K562 (cell line): ENCODE data around the gene MAN1B1. TPM values are rescaled to one million over a fixed set of nuclear protein-coding genes. Genes with fewer than 3 reads are reported as not detected.

ENCODE experiments used
- ATAC-seq: fragments of 200-7000 bp; cut with Tn5 transposase; 3 replicates; pipeline ENCODE4 v1.9.1; 2020; ENCODE audit warnings: moderate library complexity
- BruUV-seq: library from RNA; stranded (reverse); fragments of 400-500 nt; replicated peaks from 2 replicates; lab custom pipeline; 2021; lab: Mats Ljungman, UMichigan
- CTCF ChIA-PET: fragments of 300-600 bp; formaldehyde crosslinking; extraction: SDS; loops from one replicate; lab custom pipeline; 2021; ENCODE audit warnings: low intra/inter-chr PET ratio; lab: Yijun Ruan, JAX
- POLR2A ChIA-PET: fragments of 300-600, 350-650 bp; sonication (Branson Sonifier 250); formaldehyde crosslinking; extraction: SDS; loops from one replicate; lab custom pipeline; 2021; ENCODE audit warnings: antibody characterized with exemption, inconsistent platforms; lab: Yijun Ruan, JAX
- DNase-seq, 4 experiments: peaks; one replicate each; pipeline versions ENCODE4 v3.0.0 to v3.0.0-alpha.2; 2011 to 2018; ENCODE audit warnings: low spot score in 3 of 4, mixed read lengths in 3 of 4; ENCODE audit errors: extremely low read depth in 1 of 4
- FAIRE-seq: peaks from 2 replicates; lab custom pipeline; 2011; peaks lifted over from hg19 to GRCh38; lab: Jason Lieb, UNC
- H2AFZ ChIP-seq: 2 replicates; pipeline ENCODE4 v1.6.0; 2011; ENCODE audit warnings: low read depth, low read length, control low read depth, inconsistent platforms
- H3K27ac ChIP-seq: fragments of 200-600 bp; 3 replicates; pipeline ENCODE4 v1.8.0; 2011; ENCODE audit warnings: low read depth, mild to moderate bottlenecking, control low read depth, inconsistent platforms, low read length, moderate library complexity, mixed read lengths; ENCODE audit errors: extremely low read depth
- H3K27me3 ChIP-seq, 2 experiments: fragments of 300-600 bp in 1 of 2; 2 replicates in 1 of 2; 3 replicates in 1 of 2; pipeline versions ENCODE4 v1.6.0 to v1.8.0; 2011; ENCODE audit warnings: inconsistent platforms in 2 of 2, low read length in 2 of 2, mild to moderate bottlenecking in 1 of 2, mixed read lengths in 1 of 2, moderate library complexity in 1 of 2; ENCODE audit not compliant: control insufficient read depth in 2 of 2, insufficient read depth in 2 of 2
- H3K36me3 ChIP-seq: fragments of 300-600 bp; 3 replicates; pipeline ENCODE4 v1.8.0; 2011; ENCODE audit warnings: mild to moderate bottlenecking, low read length, inconsistent platforms; ENCODE audit not compliant: control insufficient read depth, insufficient read depth
- H3K4me1 ChIP-seq, 2 experiments: fragments of 200-600 bp in 1 of 2; replicated peaks in 1 of 2; 2 replicates in 1 of 2; 3 replicates in 1 of 2; pipeline versions ENCODE4 v1.5.1 to v1.8.0; 2011; ENCODE audit warnings: inconsistent platforms in 2 of 2, low read length in 2 of 2, mild to moderate bottlenecking in 1 of 2, mixed read lengths in 1 of 2, moderate library complexity in 1 of 2; ENCODE audit not compliant: control insufficient read depth in 2 of 2, insufficient read depth in 2 of 2
- H3K4me2 ChIP-seq: 2 replicates; pipeline ENCODE4 v1.6.1; 2011; ENCODE audit warnings: low read length, control low read depth, inconsistent platforms, mixed read lengths; ENCODE audit not compliant: insufficient read depth
- H3K4me3 ChIP-seq: fragments of 200-600 bp; sonication (generic), shearing (Covaris generic); 2 replicates; pipeline ENCODE4 v1.5.1; 2016; ENCODE audit warnings: control low read depth, inconsistent platforms
- H3K79me2 ChIP-seq: fragments of 200-600 bp; 3 replicates; pipeline ENCODE4 v1.8.0; 2011; ENCODE audit warnings: low read length, inconsistent platforms; ENCODE audit not compliant: control insufficient read depth, insufficient read depth
- H3K9ac ChIP-seq, 2 experiments: 2 replicates each; pipeline versions ENCODE4 v1.6.0 to v1.6.1; 2011; ENCODE audit warnings: low read depth in 2 of 2, low read length in 2 of 2, control low read depth in 1 of 2, inconsistent platforms in 1 of 2, mild to moderate bottlenecking in 1 of 2, mixed read lengths in 1 of 2; ENCODE audit not compliant: insufficient read depth in 1 of 2
- H3K9me1 ChIP-seq: one replicate; pipeline ENCODE4 v1.6.0; 2011; ENCODE audit warnings: inconsistent platforms, mild to moderate bottlenecking, low read length, moderate library complexity; ENCODE audit not compliant: control insufficient read depth, insufficient read depth
- H3K9me3 ChIP-seq: replicated peaks from 2 replicates; pipeline ENCODE4 v1.5.1; 2011; ENCODE audit warnings: low read depth, low read length, inconsistent platforms; ENCODE audit not compliant: control insufficient read depth, insufficient read depth
- H4K20me1 ChIP-seq: replicated peaks from 2 replicates; pipeline ENCODE4 v1.6.1; 2011; ENCODE audit warnings: low read length, inconsistent platforms, mixed read lengths; ENCODE audit not compliant: control insufficient read depth, insufficient read depth
- HMG20A ChIP-seq: fragments of 450-650 bp; formaldehyde crosslinking; conservative IDR thresholded peaks from 2 replicates; pipeline ENCODE4 v1.4.0; 2020; ENCODE audit warnings: mild to moderate bottlenecking, mixed read lengths
- NCOR1 ChIP-seq: fragments of 450-650 bp; IDR thresholded peaks from 2 replicates; pipeline ENCODE4 v1.6.1; 2016; ENCODE audit warnings: mild to moderate bottlenecking, moderate library complexity
- STAG1 ChIP-seq: sonication (generic); formaldehyde crosslinking; IDR thresholded peaks from 2 replicates; pipeline ENCODE4 v1.5.0; 2020; ENCODE audit warnings: missing genetic modification reagents, borderline replicate concordance
- ZNF561 ChIP-seq: fragments of 450-650 bp; formaldehyde crosslinking; conservative IDR thresholded peaks from 2 replicates; pipeline ENCODE4 v1.4.0; 2020; ENCODE audit warnings: mild to moderate bottlenecking, moderate library complexity
- whole genome bisulfite sequencing: fragments of 100-300 bp; shearing (Covaris generic); methylation state at CpG from one replicate; pipeline ENCODE4 v1.1.6; 2016; ENCODE audit warnings: low coverage, mixed read lengths; ENCODE audit not compliant: insufficient coverage; ENCODE audit errors: missing lambda C conversion rate; 5-methylcytosine and 5-hydroxymethylcytosine counted together
- in situ Hi-C: fragments of 300-500 bp; cut with MboI; formaldehyde crosslinking; loops from 4 replicates; pipeline ENCODE4 v1.15.0; 2018; ENCODE audit warnings: inconsistent platforms, mixed read lengths
- intact Hi-C: fragments of 100-400 bp; cut with micrococcal nuclease; formaldehyde crosslinking; loops from 2 replicates; pipeline ENCODE4 v1.14.2; 2022
- polyA plus RNA-seq, 8 experiments: library from polyadenylated mRNA; depleted of rRNA in 4 of 8; stranded (reverse) in 5 of 8; unstranded in 3 of 8; fragments of >200 nt; fragmentation: Nextera tagmentation in 2 of 8; fragmentation: Illumina TruSeq in 1 of 8; extraction: Ambion mirVana in 2 of 8; extraction: Trizol in 1 of 8; gene quantifications; 2 replicates each; pipeline versions ENCODE4 v1.2.1 to v1.2.3, GENCODE V29; 2011 to 2014; ENCODE audit warnings: inconsistent platforms in 1 of 8, missing spikeins in 1 of 8
- total RNA-seq, 7 experiments: library from RNA; depleted of rRNA in 6 of 7; stranded (reverse); fragments of >200 nt in 6 of 7; fragmentation: Illumina TruSeq in 2 of 7; extraction: Trizol in 2 of 7; gene quantifications; 2 replicates each; pipeline versions ENCODE4 v1.2.1 to v1.2.3, GENCODE V29; 2011 to 2021; ENCODE audit warnings: low replicate concordance in 1 of 7

MAN1B1 gene
- total and polyA plus RNA-seq, 9 of the 15 experiments (the other 6 are each of a cell fraction or from before 2014, with no cell fraction given): 0.55 to 36.6 (median 27.3) TPM

GRCh38 chr9:137079401-137079787 lies 7.4 kb upstream of the MAN1B1 start:
- FAIRE-seq (no peak), ATAC-seq (no peak), DNase-seq (no peak)
- no peak overlapping the region for H3K27ac ChIP-seq
- intact Hi-C loops (no loop called here), in situ Hi-C loops (no loop called here)
- ChIA-PET POLR2A (interaction anchor here (0.6 to 1.0 kb wide), 2 partner anchors 9 to 50 kb away, joined by 3 read pairs; partner anchors contain the start of gene SAPCD2), CTCF (no interaction called here)
- H3K4me3 ChIP-seq: no peak overlapping the region
- H3K79me2 ChIP-seq: no peaks in the 10 kb centered on the region; the same call in 2 of the 3 replicates
- H4K20me1 ChIP-seq: no peaks in the 10 kb centered on the region
- H3K4me1 ChIP-seq: peaks cover 23 to 77% of the 10 kb centered on the region in 2 experiments
- no TSS peak for BruUV-seq
- H3K36me3 ChIP-seq: peaks cover 10% of the 10 kb centered on the region; the same call in 1 of the 3 replicates
- TF ChIP-seq STAG1 (CRISPR knock-in tag) (0 out of 2 replicates have a peak, but pooled peaks have one; percentile 16), NCOR1 (no peak), ZNF561 (CRISPR knock-in tag) (no peak), HMG20A (no peak)
- peak overlapping the region in 1 of 2 experiments; percentile 37; a peak in 1 of 4 replicates for H3K9ac ChIP-seq
- no peak overlapping the region for H2AFZ ChIP-seq
- WGBS: 79% methylated on average over 13 of the region's 13 CpGs
- no peaks in the 10 kb centered on the region for H3K9me3 ChIP-seq
- H3K9me1 ChIP-seq: no peaks in the 10 kb centered on the region
- H3K27me3 ChIP-seq: no peaks in the 10 kb centered on the region
- H3K4me2 ChIP-seq: no peak overlapping the region
